HepG2 (cell line): Measurements from ENCODE around the gene BCKDHB. TPM values are rescaled to one million over a fixed set of nuclear protein-coding genes. Genes with fewer than 3 reads are reported as not detected.

Experiments
- ATAC-seq: fragments of 200-7000 bp; cut with Tn5 transposase; 3 replicates; pipeline ENCODE4 v1.9.1; 2020; ENCODE audit warnings: mild to moderate bottlenecking, moderate library complexity
- BruUV-seq: library from RNA; stranded (reverse); fragments of 400-500 nt; replicated peaks from 2 replicates; lab custom pipeline; 2021; lab: Mats Ljungman, UMichigan
- CTCF ChIA-PET: fragments of 300-600 bp; formaldehyde crosslinking; extraction: SDS; loops from one replicate; lab custom pipeline; 2021; ENCODE audit warnings: low total read pairs, inconsistent platforms, low intra/inter-chr PET ratio; lab: Yijun Ruan, JAX
- POLR2A ChIA-PET: fragments of 350-600 bp; sonication (Branson Sonifier 250); formaldehyde crosslinking; loops from one replicate; lab custom pipeline; 2020; ENCODE audit warnings: antibody characterized with exemption, inconsistent platforms; lab: Yijun Ruan, JAX
- DNase-seq: peaks from one replicate; pipeline ENCODE4 v3.0.0-alpha.2; 2015; ENCODE audit warnings: low spot score
- FAIRE-seq: peaks from 3 replicates; lab custom pipeline; 2011; peaks lifted over from hg19 to GRCh38; lab: Jason Lieb, UNC
- H2AFZ ChIP-seq: one replicate; pipeline ENCODE4 v1.6.1; 2011; ENCODE audit warnings: low read length, inconsistent platforms
- H3K27ac ChIP-seq: fragments of 300-600 bp; 3 replicates; pipeline ENCODE4 v1.8.0; 2011; ENCODE audit warnings: mixed run types, mild to moderate bottlenecking, mixed read lengths, low read length, inconsistent platforms; ENCODE audit not compliant: insufficient read depth; ENCODE audit errors: extremely low read length
- H3K27me3 ChIP-seq, 2 experiments: fragments of 200-600 bp in 1 of 2; 2 replicates in 1 of 2; 3 replicates in 1 of 2; pipeline versions ENCODE4 v1.6.0 to v1.8.0; 2011; ENCODE audit warnings: low read length in 2 of 2, mild to moderate bottlenecking in 2 of 2, moderate library complexity in 2 of 2, inconsistent platforms in 1 of 2; ENCODE audit not compliant: insufficient read depth in 2 of 2, control insufficient read depth in 1 of 2
- H3K36me3 ChIP-seq, 2 experiments: fragments of 200-600 bp in 1 of 2; replicated peaks in 1 of 2; 2 replicates in 1 of 2; 3 replicates in 1 of 2; pipeline versions ENCODE4 v1.5.1 to v1.8.0; 2011; ENCODE audit warnings: low read length in 2 of 2, inconsistent platforms in 1 of 2; ENCODE audit not compliant: insufficient read depth in 2 of 2, control insufficient read depth in 1 of 2
- H3K4me1 ChIP-seq: 2 replicates; pipeline ENCODE4 v1.5.1; 2012; ENCODE audit warnings: low read length, inconsistent platforms; ENCODE audit not compliant: insufficient read depth
- H3K4me2 ChIP-seq: 2 replicates; pipeline ENCODE4 v1.6.0; 2011; ENCODE audit warnings: low read depth, low read length, inconsistent platforms
- H3K4me3 ChIP-seq, 3 experiments: fragments of 200-600 bp in 1 of 3; sonication (generic), shearing (Covaris generic) in 1 of 3; replicated peaks in 1 of 3; 2 replicates each; pipeline ENCODE4 v1.5.1; 2011 to 2016; ENCODE audit warnings: low read length in 3 of 3, inconsistent platforms in 2 of 3, low read depth in 2 of 3, mild to moderate bottlenecking in 2 of 3, control low read depth in 1 of 3, mixed read lengths in 1 of 3; ENCODE audit not compliant: insufficient read depth in 1 of 3
- H3K79me2 ChIP-seq: one replicate; pipeline ENCODE4 v1.6.1; 2011; ENCODE audit warnings: low read length, inconsistent platforms; ENCODE audit not compliant: insufficient read depth
- H3K9ac ChIP-seq: 2 replicates; pipeline ENCODE4 v1.6.0; 2011; ENCODE audit warnings: mild to moderate bottlenecking, low read depth, low read length, inconsistent platforms; ENCODE audit not compliant: insufficient read depth
- H3K9me3 ChIP-seq: 2 replicates; pipeline ENCODE4 v1.5.1; 2012; ENCODE audit warnings: mild to moderate bottlenecking, low read length
- H4K20me1 ChIP-seq: 2 replicates; pipeline ENCODE4 v1.6.0; 2011; ENCODE audit warnings: inconsistent platforms, mild to moderate bottlenecking, low read length, moderate library complexity; ENCODE audit not compliant: insufficient read depth
- CCDC6 ChIP-seq: sonication (generic); formaldehyde crosslinking; IDR thresholded peaks from 2 replicates; pipeline ENCODE4 v1.8.1; 2022; ENCODE audit warnings: mild to moderate bottlenecking, missing genetic modification reagents, moderate library complexity
- GABPB1 ChIP-seq: IDR thresholded peaks from 2 replicates; pipeline ENCODE4 v1.6.1; 2016; ENCODE audit warnings: mild to moderate bottlenecking, missing genetic modification reagents, moderate library complexity, missing compliant biosample characterization
- JARID2 ChIP-seq: sonication (generic); formaldehyde crosslinking; IDR thresholded peaks from 2 replicates; pipeline ENCODE4 v1.8.1; 2023; ENCODE audit warnings: missing genetic modification reagents, inconsistent platforms; ENCODE audit not compliant: insufficient replicate concordance
- MAZ ChIP-seq, 2 experiments: sonication (generic) in 1 of 2; formaldehyde crosslinking in 1 of 2; IDR thresholded peaks; 2 replicates each; pipeline versions ENCODE4 v1.5.0 to v1.6.1; 2012 to 2020; ENCODE audit warnings: low read depth in 2 of 2, mild to moderate bottlenecking in 2 of 2, borderline replicate concordance in 1 of 2, improper control_type of control experiment in 1 of 2, low read length in 1 of 2, missing genetic modification reagents in 1 of 2, moderate library complexity in 1 of 2
- RFX3 ChIP-seq: IDR thresholded peaks from 2 replicates; pipeline ENCODE4 v1.6.1; 2016; ENCODE audit warnings: missing biosample characterization, missing genetic modification reagents
- SIN3A ChIP-seq: IDR thresholded peaks from 2 replicates; pipeline ENCODE4 v1.6.1; 2011; ENCODE audit warnings: low read depth, mild to moderate bottlenecking, control low read depth, low read length, borderline replicate concordance
- SMARCC2 ChIP-seq: fragments of 450-650 bp; IDR thresholded peaks from 2 replicates; pipeline ENCODE4 v1.6.1; 2017; ENCODE audit warnings: antibody characterized with exemption, mild to moderate bottlenecking
- ZFP36L1 ChIP-seq: sonication (generic); formaldehyde crosslinking; IDR thresholded peaks from 2 replicates; pipeline ENCODE4 v1.8.0; 2022; ENCODE audit warnings: mild to moderate bottlenecking, missing genetic modification reagents, moderate library complexity
- ZFP62 ChIP-seq: sonication (generic); formaldehyde crosslinking; IDR thresholded peaks from 2 replicates; pipeline ENCODE4 v1.4.0; 2020; ENCODE audit warnings: missing genetic modification reagents
- ZFX ChIP-seq: sonication (generic); formaldehyde crosslinking; IDR thresholded peaks from 2 replicates; pipeline ENCODE4 v1.4.0; 2020; ENCODE audit warnings: mild to moderate bottlenecking, low read depth, missing genetic modification reagents, moderate library complexity
- ZNF121 ChIP-seq: sonication (generic); formaldehyde crosslinking; IDR thresholded peaks from 2 replicates; pipeline ENCODE4 v1.5.0; 2020; ENCODE audit warnings: mild to moderate bottlenecking, missing genetic modification reagents
- ZNF160 ChIP-seq: sonication (generic); formaldehyde crosslinking; IDR thresholded peaks from 2 replicates; pipeline ENCODE4 v1.8.0; 2022; ENCODE audit warnings: mild to moderate bottlenecking, inconsistent platforms, missing genetic modification reagents
- ZNF180 ChIP-seq: sonication (generic); formaldehyde crosslinking; IDR thresholded peaks from 2 replicates; pipeline ENCODE4 v1.4.0; 2020; ENCODE audit warnings: low read depth, missing genetic modification reagents, borderline replicate concordance
- ZNF225 ChIP-seq: sonication (generic); formaldehyde crosslinking; IDR thresholded peaks from 2 replicates; pipeline ENCODE4 v1.4.0; 2020; ENCODE audit warnings: mild to moderate bottlenecking, missing genetic modification reagents
- ZNF326 ChIP-seq: sonication (generic); formaldehyde crosslinking; IDR thresholded peaks from 2 replicates; pipeline ENCODE4 v1.4.0; 2020; ENCODE audit warnings: missing genetic modification reagents, borderline replicate concordance
- ZNF546 ChIP-seq: sonication (generic); formaldehyde crosslinking; conservative IDR thresholded peaks from 2 replicates; pipeline ENCODE4 v1.8.1; 2023; ENCODE audit warnings: mild to moderate bottlenecking, missing genetic modification reagents
- WGBS: methylation state at CpG from one replicate; pipeline ENCODE4 v1.1.6; 2017; ENCODE audit warnings: low lambda C conversion rate; 5-methylcytosine and 5-hydroxymethylcytosine counted together
- in situ Hi-C: cut with HindIII; loops from 2 replicates; pipeline ENCODE4 v1.10.0; 2017; ENCODE audit warnings: low pct_unique_long_range_greater_than_20kb; ENCODE audit not compliant: extremely low pct_ligation_motif_present
- intact Hi-C: fragments of 100-400 bp; cut with micrococcal nuclease; formaldehyde crosslinking; loops from one replicate; pipeline ENCODE4 v1.10.0; 2022; ENCODE audit not compliant: unreplicated experiment
- polyA plus RNA-seq, 8 experiments: library from polyadenylated mRNA; depleted of rRNA in 3 of 8; stranded (reverse) in 7 of 8; unstranded in 1 of 8; fragments of >200 nt; fragmentation: Illumina TruSeq in 4 of 8; extraction: Trizol in 4 of 8; gene quantifications; 2 replicates each; pipeline versions ENCODE4 v1.2.1 to v1.2.3, GENCODE V29; 2011 to 2016; ENCODE audit warnings: low read depth in 4 of 8, missing spikeins in 1 of 8, mixed read lengths in 1 of 8; ENCODE audit not compliant: insufficient read depth in 1 of 8
- total RNA-seq, 5 experiments: library from RNA; depleted of rRNA; stranded (reverse); fragments of >200 nt; fragmentation: Illumina TruSeq; extraction: Trizol; gene quantifications; 2 replicates each; pipeline ENCODE4 v1.2.3, GENCODE V29; 2016; ENCODE audit warnings: low read depth in 1 of 5
- TF ChIP-seq, protein P1 (sequence below): sonication (generic); formaldehyde crosslinking; IDR thresholded peaks from 2 replicates; pipeline ENCODE4 v1.5.1; 2020; ENCODE audit warnings: mild to moderate bottlenecking, missing genetic modification reagents, moderate library complexity
- TF ChIP-seq, protein P2 (sequence below): sonication (generic); formaldehyde crosslinking; IDR thresholded peaks from 2 replicates; pipeline ENCODE4 v1.8.0; 2023; ENCODE audit warnings: mild to moderate bottlenecking, missing genetic modification reagents
- TF ChIP-seq, protein P3 (sequence below): IDR thresholded peaks from 2 replicates; pipeline ENCODE4 v1.6.1; 2012; ENCODE audit warnings: low read length, improper control_type of control experiment

Gene BCKDHB
- total and polyA plus RNA-seq, 2 of the 13 experiments (the other 11 are each of a cell fraction or from before 2014, with no cell fraction given): 10.8 to 13.6 TPM

DNA sequence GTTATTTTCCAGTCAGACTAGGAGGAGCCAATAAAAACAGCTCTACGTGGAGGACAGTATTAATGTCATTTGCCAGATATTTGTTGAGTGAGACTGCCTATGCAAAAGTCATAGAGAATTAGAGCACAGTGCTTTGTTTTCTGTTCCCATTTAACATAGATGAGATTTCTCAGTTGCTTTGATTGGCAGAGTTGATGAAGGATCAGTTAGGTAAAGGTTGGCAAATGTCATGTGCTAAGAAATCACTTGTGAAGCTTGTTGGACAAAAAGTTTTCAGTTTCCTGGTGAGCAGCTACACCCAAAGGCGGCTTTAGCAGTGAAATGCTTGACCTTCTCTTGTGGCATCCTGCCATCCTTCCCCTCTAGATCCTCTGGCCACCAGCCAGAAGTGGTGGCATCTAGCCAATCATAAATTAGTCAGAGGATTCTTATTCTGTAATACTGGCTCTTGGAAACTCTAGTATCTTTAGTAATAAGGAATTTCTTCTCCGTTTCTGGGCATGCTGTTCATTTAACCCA lies 37.0 kb downstream of the BCKDHB start (continued):
- TF ChIP-seq, protein P1, sequence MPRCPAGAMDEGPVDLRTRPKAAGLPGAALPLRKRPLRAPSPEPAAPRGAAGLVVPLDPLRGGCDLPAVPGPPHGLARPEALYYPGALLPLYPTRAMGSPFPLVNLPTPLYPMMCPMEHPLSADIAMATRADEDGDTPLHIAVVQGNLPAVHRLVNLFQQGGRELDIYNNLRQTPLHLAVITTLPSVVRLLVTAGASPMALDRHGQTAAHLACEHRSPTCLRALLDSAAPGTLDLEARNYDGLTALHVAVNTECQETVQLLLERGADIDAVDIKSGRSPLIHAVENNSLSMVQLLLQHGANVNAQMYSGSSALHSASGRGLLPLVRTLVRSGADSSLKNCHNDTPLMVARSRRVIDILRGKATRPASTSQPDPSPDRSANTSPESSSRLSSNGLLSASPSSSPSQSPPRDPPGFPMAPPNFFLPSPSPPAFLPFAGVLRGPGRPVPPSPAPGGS (CRISPR knock-in tag): no peak
- no peak for TF ChIP-seq ZNF180 (CRISPR knock-in tag)
- TF ChIP-seq ZFX: no peak
- TF ChIP-seq JARID2: no peak

DNA sequence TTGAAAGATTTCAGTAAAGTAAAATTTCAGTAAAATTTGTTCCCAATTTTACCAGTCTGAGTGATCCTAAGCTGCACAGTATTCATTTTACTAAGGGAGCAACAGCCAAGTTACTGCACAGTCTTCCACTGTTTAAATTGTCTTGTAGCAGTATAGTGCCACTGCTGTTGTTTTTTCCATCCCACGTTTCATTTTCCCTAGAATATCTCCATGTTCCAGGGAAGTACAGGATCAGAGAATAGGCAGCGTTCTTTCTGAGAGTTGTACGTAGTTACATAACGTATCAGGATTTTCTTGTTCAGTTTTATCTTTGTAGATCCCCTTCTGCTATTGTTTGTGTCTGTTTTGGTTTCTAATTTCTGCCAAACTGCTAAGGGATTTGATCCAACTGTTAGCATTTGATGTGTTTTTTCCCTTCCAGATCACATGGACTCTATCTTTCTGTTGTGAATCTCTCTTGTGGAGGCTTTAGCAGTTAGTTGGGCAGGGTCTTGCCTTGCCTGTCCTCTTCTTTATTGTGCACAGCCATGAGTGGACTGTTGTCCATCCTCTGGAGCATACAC lies 38.4 kb downstream of the BCKDHB start:
- in situ Hi-C loops: no loop called here
- intact Hi-C loops: no loop called here
- no peak for ATAC-seq
- Histone ChIP-seq H3K4me3 (no peak overlapping the region), H3K27me3 (no peaks in the 10 kb centered on the region), H3K9ac (no peak overlapping the region), H2AFZ (no peak overlapping the region), H3K27ac (no peak overlapping the region), H3K9me3 (no peaks in the 10 kb centered on the region), H3K79me2 (no peaks in the 10 kb centered on the region), H3K4me2 (no peak overlapping the region), H3K36me3 (no peaks in the 10 kb centered on the region; a peak in 1 of 5 replicates), H4K20me1 (no peaks in the 10 kb centered on the region), H3K4me1 (no peaks in the 10 kb centered on the region)
- no TSS peak for BruUV-seq
- WGBS: 96% methylated on average over 4 of the region's 4 CpGs
- FAIRE-seq: no peak
- no peak for DNase-seq
- ChIA-PET CTCF (no interaction called here), POLR2A (no interaction called here)
- no peak for TF ChIP-seq ZNF121
- TF ChIP-seq SMARCC2: no peak
- no peak for TF ChIP-seq SIN3A
- no peak for TF ChIP-seq RFX3 (CRISPR knock-in tag)
- TF ChIP-seq ZNF225 (CRISPR knock-in tag): no peak
- no peak for TF ChIP-seq ZFP36L1
- no peak for TF ChIP-seq CCDC6 (CRISPR knock-in tag)
- TF ChIP-seq ZNF546: no peak
- no peak for TF ChIP-seq MAZ (IDR thresholded peaks at IDR 0.05; ENCODE audit: borderline replicate concordance, low read depth, low read length)
- TF ChIP-seq MAZ (CRISPR knock-in tag; IDR thresholded peaks at IDR 0.05; ENCODE audit: low read depth): no peak
- TF ChIP-seq, protein P2, sequence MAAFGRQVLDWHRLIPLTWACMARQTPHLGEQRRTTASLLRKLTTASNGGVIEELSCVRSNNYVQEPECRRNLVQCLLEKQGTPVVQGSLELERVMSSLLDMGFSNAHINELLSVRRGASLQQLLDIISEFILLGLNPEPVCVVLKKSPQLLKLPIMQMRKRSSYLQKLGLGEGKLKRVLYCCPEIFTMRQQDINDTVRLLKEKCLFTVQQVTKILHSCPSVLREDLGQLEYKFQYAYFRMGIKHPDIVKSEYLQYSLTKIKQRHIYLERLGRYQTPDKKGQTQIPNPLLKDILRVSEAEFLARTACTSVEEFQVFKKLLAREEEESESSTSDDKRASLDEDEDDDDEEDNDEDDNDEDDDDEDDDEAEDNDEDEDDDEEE (CRISPR knock-in tag): no peak
- no peak for TF ChIP-seq GABPB1 (CRISPR knock-in tag)
- TF ChIP-seq, protein P3, sequence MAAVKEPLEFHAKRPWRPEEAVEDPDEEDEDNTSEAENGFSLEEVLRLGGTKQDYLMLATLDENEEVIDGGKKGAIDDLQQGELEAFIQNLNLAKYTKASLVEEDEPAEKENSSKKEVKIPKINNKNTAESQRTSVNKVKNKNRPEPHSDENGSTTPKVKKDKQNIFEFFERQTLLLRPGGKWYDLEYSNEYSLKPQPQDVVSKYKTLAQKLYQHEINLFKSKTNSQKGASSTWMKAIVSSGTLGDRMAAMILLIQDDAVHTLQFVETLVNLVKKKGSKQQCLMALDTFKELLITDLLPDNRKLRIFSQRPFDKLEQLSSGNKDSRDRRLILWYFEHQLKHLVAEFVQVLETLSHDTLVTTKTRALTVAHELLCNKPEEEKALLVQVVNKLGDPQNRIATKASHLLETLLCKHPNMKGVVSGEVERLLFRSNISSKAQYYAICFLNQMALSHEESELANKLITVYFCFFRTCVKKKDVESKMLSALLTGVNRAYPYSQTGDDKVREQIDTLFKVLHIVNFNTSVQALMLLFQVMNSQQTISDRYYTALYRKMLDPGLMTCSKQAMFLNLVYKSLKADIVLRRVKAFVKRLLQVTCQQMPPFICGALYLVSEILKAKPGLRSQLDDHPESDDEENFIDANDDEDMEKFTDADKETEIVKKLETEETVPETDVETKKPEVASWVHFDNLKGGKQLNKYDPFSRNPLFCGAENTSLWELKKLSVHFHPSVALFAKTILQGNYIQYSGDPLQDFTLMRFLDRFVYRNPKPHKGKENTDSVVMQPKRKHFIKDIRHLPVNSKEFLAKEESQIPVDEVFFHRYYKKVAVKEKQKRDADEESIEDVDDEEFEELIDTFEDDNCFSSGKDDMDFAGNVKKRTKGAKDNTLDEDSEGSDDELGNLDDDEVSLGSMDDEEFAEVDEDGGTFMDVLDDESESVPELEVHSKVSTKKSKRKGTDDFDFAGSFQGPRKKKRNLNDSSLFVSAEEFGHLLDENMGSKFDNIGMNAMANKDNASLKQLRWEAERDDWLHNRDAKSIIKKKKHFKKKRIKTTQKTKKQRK: no peak
- TF ChIP-seq ZNF326 (CRISPR knock-in tag): no peak
- TF ChIP-seq ZFP62 (CRISPR knock-in tag): no peak
- TF ChIP-seq ZNF160 (CRISPR knock-in tag): no peak
